ENCODE data around the gene CBR1. TPM values are rescaled to one million over a fixed set of nuclear protein-coding genes. Genes with fewer than 3 reads are reported as not detected.
A peak's percentile ranks its signal among the peaks of the same experiment; 100 is the strongest.

CBR1 gene
- polyA plus RNA-seq, 1 donor from 2014 or later: 42.3 TPM

GRCh38 chr21:36104317-36105300 is 34.8 kb downstream of the CBR1 start:
- Mint-ChIP-seq H3K4me1 (peaks cover 0 to 6% (median 2%) of the 10 kb centered on the region in 3 donors), H3K27ac (no peak overlapping the region), H3K4me3 (peak overlapping the region in 2 of 4 donors; percentile 19 to 40), H3K36me3 (no peaks in the 10 kb centered on the region), H3K9me3 (no peaks in the 10 kb centered on the region), H3K27me3 (peaks cover 14% of the 10 kb centered on the region)

GRCh38 chr21:36105327-36105842 is 35.6 kb downstream of the CBR1 start:
- H3K27me3 Mint-ChIP-seq: peaks cover 14% of the 10 kb centered on the region
- H3K36me3 Mint-ChIP-seq: peaks cover 2% of the 10 kb centered on the region
- H3K4me1 Mint-ChIP-seq: peaks cover 0 to 6% (median 2%) of the 10 kb centered on the region in 3 donors
- H3K27ac Mint-ChIP-seq: no peak overlapping the region
- no peaks in the 10 kb centered on the region for H3K9me3 Mint-ChIP-seq
- no peak overlapping the region for H3K4me3 Mint-ChIP-seq

GRCh38 chr21:36109868-36110267 is 40.0 kb downstream of the CBR1 start:
- H3K4me1 Mint-ChIP-seq: peaks cover 12 to 18% (median 15%) of the 10 kb centered on the region in 3 donors

GRCh38 chr21:36111238-36111637 is 41.4 kb downstream of the CBR1 start:
- Mint-ChIP-seq H3K27me3 (peaks cover 4% of the 10 kb centered on the region), H3K9me3 (no peaks in the 10 kb centered on the region), H3K36me3 (peaks cover 2% of the 10 kb centered on the region), H3K4me1 (peaks cover 12 to 22% (median 20%) of the 10 kb centered on the region in 3 donors), H3K4me3 (no peak overlapping the region), H3K27ac (peak overlapping the region in 1 of 3 donors; percentile 28)

More at GRCh38 chr21:36109868-36110267, 40.0 kb downstream of the CBR1 start:
- H3K27ac Mint-ChIP-seq: no peak overlapping the region
- no peak overlapping the region for H3K4me3 Mint-ChIP-seq
- H3K9me3 Mint-ChIP-seq: no peaks in the 10 kb centered on the region
- H3K36me3 Mint-ChIP-seq: peaks cover 2% of the 10 kb centered on the region
- peaks cover 10% of the 10 kb centered on the region for H3K27me3 Mint-ChIP-seq

- Mint-ChIP-seq H3K27me3 (no peaks in the 10 kb centered on the region), H3K4me1 (peaks cover 12 to 22% (median 20%) of the 10 kb centered on the region in 3 donors), H3K27ac (peak overlapping the region in 2 of 3 donors; percentile 45 to 92), H3K4me3 (peak overlapping the region in 3 of 4 donors; percentile 71 to 91 (median 84)), H3K9me3 (peaks cover 0 to 1% (median 0%) of the 10 kb centered on the region in 3 donors), H3K36me3 (peaks cover 2% of the 10 kb centered on the region)
Observed at GRCh38 chr21:36113647-36114428, 44.0 kb downstream of the CBR1 start.

- Mint-ChIP-seq H3K27me3 (no peaks in the 10 kb centered on the region), H3K27ac (peak overlapping the region in 2 of 3 donors; percentile 45 to 90), H3K9me3 (peaks cover 0 to 1% (median 0%) of the 10 kb centered on the region in 3 donors), H3K4me1 (peaks cover 12 to 23% (median 20%) of the 10 kb centered on the region in 3 donors), H3K36me3 (no peaks in the 10 kb centered on the region), H3K4me3 (peak overlapping the region in 1 of 4 donors; percentile 72)
Observed at GRCh38 chr21:36115138-36115730, 45.4 kb downstream of the CBR1 start.

- H3K27ac Mint-ChIP-seq: no peak overlapping the region
- H3K4me3 Mint-ChIP-seq: no peak overlapping the region
- H3K9me3 Mint-ChIP-seq: peaks cover 0 to 1% (median 0%) of the 10 kb centered on the region in 3 donors
- H3K4me1 Mint-ChIP-seq: peaks cover 12 to 23% (median 19%) of the 10 kb centered on the region in 3 donors
- no peaks in the 10 kb centered on the region for H3K36me3 Mint-ChIP-seq
- peaks cover 2% of the 10 kb centered on the region for H3K27me3 Mint-ChIP-seq
Observed at GRCh38 chr21:36117286-36117741, 47.5 kb downstream of the CBR1 start.

GRCh38 chr21:36120304-36120888 is 50.6 kb downstream of the CBR1 start:
- Mint-ChIP-seq H3K27ac (no peak overlapping the region), H3K4me1 (peaks cover 0 to 7% (median 2%) of the 10 kb centered on the region in 3 donors), H3K9me3 (peaks cover 0 to 1% (median 0%) of the 10 kb centered on the region in 3 donors), H3K27me3 (peaks cover 2% of the 10 kb centered on the region), H3K4me3 (no peak overlapping the region), H3K36me3 (no peaks in the 10 kb centered on the region)

Other genes starting within 250 kb of the CBR1 start
- gene SETD4, start 9.5 kb upstream of the CBR1 start, polyA plus RNA-seq: 13.6 TPM
- gene CBR3, start 65.1 kb downstream of the CBR1 start, polyA plus RNA-seq: 23.7 TPM
- 31.9 TPM for gene DOP1B, start 86.8 kb downstream of the CBR1 start, polyA plus RNA-seq